Muscle of arm (tissue), 14 donors: ENCODE measurements around the gene LRRC19. TPM values are rescaled to one million over a fixed set of nuclear protein-coding genes. Genes with fewer than 3 reads are reported as not detected.

Experiments used
- DNase-seq: peaks from one replicate; pipeline ENCODE4 v3.0.0-alpha.2; 2013
- long read RNA-seq, 11 donors: transcript quantifications; one replicate each; lab custom pipeline, GENCODE V29; 2026
- polyA plus RNA-seq, 12 donors: library from polyadenylated mRNA; unstranded; fragments of 120-200 nt; gene quantifications; one replicate each; pipeline ENCODE4 v1.2.1, GENCODE V29; 2013; ENCODE audit not compliant: insufficient read length in 12 of 12

LRRC19 gene
- 10 to 100 TPM in 1 of 12 donors, under 1 TPM in 9, not detected in 2; 0.04 to 10.4 (median 0.13) TPM for polyA plus RNA-seq
- long read RNA-seq, donor 1, transcript LRRC19-201 (5 exons, 3,609 nt) = major isoform, 11 of 11 reads
- long read RNA-seq, donor 1, partial matches to known transcripts = 0 of 11 reads
- long read RNA-seq, donor 1, other reads (novel, unspliced or antisense) = 0 of 11 reads
- long read RNA-seq, donor 2 = 0 reads
- long read RNA-seq, donor 3 = 0 reads
- long read RNA-seq, donor 4 = 0 reads
- long read RNA-seq, donor 5 = 0 reads
- long read RNA-seq, donor 6 = 0 reads
- long read RNA-seq, donor 7 = 0 reads
- long read RNA-seq, donor 8 = 0 reads
- long read RNA-seq, donor 9 = 0 reads
- long read RNA-seq, donor 10 = 0 reads
- long read RNA-seq, donor 11 = 0 reads

GRCh38 chr9:27005491-27005890 lies at the start of gene LRRC19:
Gene LRRC19, minus strand, starts transcription at chr9:27005672. Its CDS starts 5,978 bp downstream, at chr9:26999694.
- DNase-seq = no peak

- no peak for DNase-seq
Observed at GRCh38 chr9:27054841-27055240, 49.4 kb upstream of the LRRC19 start.

GRCh38 chr9:27054125-27054524 lies 48.7 kb upstream of the LRRC19 start:
- DNase-seq = no peak

GRCh38 chr9:27053369-27054022 lies 48.0 kb upstream of the LRRC19 start:
- no peak for DNase-seq

GRCh38 chr9:27047136-27047535 lies 41.7 kb upstream of the LRRC19 start:
- DNase-seq = no peak

- no peak for DNase-seq
Observed at GRCh38 chr9:27043176-27043575, 37.7 kb upstream of the LRRC19 start.

GRCh38 chr9:27042476-27042875 lies 37.0 kb upstream of the LRRC19 start:
- DNase-seq = no peak

GRCh38 chr9:27041746-27042145 lies 36.3 kb upstream of the LRRC19 start:
- no peak for DNase-seq

- no peak for DNase-seq
Observed at GRCh38 chr9:27037499-27037898, 32.0 kb upstream of the LRRC19 start.

GRCh38 chr9:27033815-27034403 lies 28.4 kb upstream of the LRRC19 start:
- DNase-seq = peak; percentile 55

GRCh38 chr9:27029186-27029585 lies 23.7 kb upstream of the LRRC19 start:
- DNase-seq = no peak

- DNase-seq = no peak
Observed at GRCh38 chr9:27022920-27023319, 17.4 kb upstream of the LRRC19 start.

GRCh38 chr9:27019589-27019988 lies 14.1 kb upstream of the LRRC19 start:
- DNase-seq = no peak

GRCh38 chr9:27003426-27004077 lies 1.9 kb downstream of the LRRC19 start:
- DNase-seq = no peak

GRCh38 chr9:26995810-26996209 lies 9.7 kb downstream of the LRRC19 start:
- DNase-seq = no peak

GRCh38 chr9:26983340-26983739 lies 22.1 kb downstream of the LRRC19 start:
- DNase-seq = no peak

GRCh38 chr9:26975728-26976707 lies 29.5 kb downstream of the LRRC19 start:
- DNase-seq = peak; percentile 31

- no peak for DNase-seq
Observed at GRCh38 chr9:26974927-26975326, 30.5 kb downstream of the LRRC19 start.

GRCh38 chr9:26973989-26974388 lies 31.5 kb downstream of the LRRC19 start:
- no peak for DNase-seq

GRCh38 chr9:26971721-26972120 lies 33.8 kb downstream of the LRRC19 start:
- no peak for DNase-seq

GRCh38 chr9:26956860-26957233 lies 48.6 kb downstream of the LRRC19 start:
- no peak for DNase-seq
